Measurements from ENCODE around the gene ADK.
"Not testable (repeated sequence)": the region's sequence is repeated elsewhere in the genome, so short reads cannot be mapped to it uniquely, and the experiment has no call there.

ADK gene

GRCh38 chr10:74306227-74306982, 155.4 kb downstream of the ADK start:
- no peak for DNase-seq

- DNase-seq: no peak
These were observed 156.1 kb downstream of the ADK start for GRCh38 chr10:74307061-74307651.

- no peak for DNase-seq
These were observed 159.7 kb downstream of the ADK start for GRCh38 chr10:74310652-74311257.

- DNase-seq: no peak
These were observed 163.1 kb downstream of the ADK start for GRCh38 chr10:74314166-74314565.

- DNase-seq: no peak
These were observed 169.0 kb downstream of the ADK start for GRCh38 chr10:74320026-74320425.

- no peak for DNase-seq
These were observed 169.7 kb downstream of the ADK start for GRCh38 chr10:74320717-74321116.

GRCh38 chr10:74322141-74322540, 171.1 kb downstream of the ADK start:
- no peak for DNase-seq

- DNase-seq: no peak
These were observed 171.5 kb downstream of the ADK start for GRCh38 chr10:74322565-74322964.

- no peak for DNase-seq
These were observed 177.4 kb downstream of the ADK start for GRCh38 chr10:74328388-74328787.

GRCh38 chr10:74329873-74330272, 178.9 kb downstream of the ADK start:
- no peak for DNase-seq

GRCh38 chr10:74330646-74331045, 179.6 kb downstream of the ADK start:
- no peak for DNase-seq

- no peak for DNase-seq
These were observed 181.4 kb downstream of the ADK start for GRCh38 chr10:74332398-74332797.

GRCh38 chr10:74333174-74333573, 182.2 kb downstream of the ADK start:
- DNase-seq: no peak

GRCh38 chr10:74334221-74334620, 183.2 kb downstream of the ADK start:
- no peak for DNase-seq

GRCh38 chr10:74335501-74335900, 184.5 kb downstream of the ADK start:
- no peak for DNase-seq

- DNase-seq: no peak
These were observed 186.5 kb downstream of the ADK start for GRCh38 chr10:74337330-74338016.

- no peak for DNase-seq
These were observed 192.0 kb downstream of the ADK start for GRCh38 chr10:74342991-74343390.

GRCh38 chr10:74343804-74344203, 192.8 kb downstream of the ADK start:
- no peak for DNase-seq

GRCh38 chr10:74344306-74344705, 193.3 kb downstream of the ADK start:
- no peak for DNase-seq

- no peak for DNase-seq
These were observed 196.5 kb downstream of the ADK start for GRCh38 chr10:74347522-74347921.

- DNase-seq: not testable (repeated sequence)
These were observed 202.0 kb downstream of the ADK start for GRCh38 chr10:74353021-74353420.

GRCh38 chr10:74361678-74362077, 210.7 kb downstream of the ADK start:
- DNase-seq: no peak

- DNase-seq: no peak
These were observed 212.7 kb downstream of the ADK start for GRCh38 chr10:74363727-74364126.

- no peak for DNase-seq
These were observed 214.1 kb downstream of the ADK start for GRCh38 chr10:74365109-74365508.

Data from NCI-H510A (cell line).